ENCODE results near the gene CDK17. TPM values are rescaled to one million over a fixed set of nuclear protein-coding genes. Genes with fewer than 3 reads are reported as not detected.
"Not testable (repeated sequence)": the region's sequence is repeated elsewhere in the genome, so short reads cannot be mapped to it uniquely, and the experiment has no call there.

CDK17 gene
- total RNA-seq, 1 donor from 2014 or later, result 224 TPM

- DNase-seq (ENCODE audit: low read depth, low spot score), result no peak
These were observed 77.5 kb downstream of the CDK17 start for GRCh38 chr12:96322720-96323119.

GRCh38 chr12:96321941-96322340, 78.3 kb downstream of the CDK17 start:
- no peak for DNase-seq (ENCODE audit: low read depth, low spot score)

GRCh38 chr12:96317801-96318200, 82.4 kb downstream of the CDK17 start:
- DNase-seq (ENCODE audit: low read depth, low spot score), result not testable (repeated sequence)

GRCh38 chr12:96315741-96316481, 84.3 kb downstream of the CDK17 start:
- DNase-seq (ENCODE audit: low read depth, low spot score), result not testable (repeated sequence)

GRCh38 chr12:96314723-96315122, 85.5 kb downstream of the CDK17 start:
- no peak for DNase-seq (ENCODE audit: low read depth, low spot score)

GRCh38 chr12:96313606-96314005, 86.6 kb downstream of the CDK17 start:
- no peak for DNase-seq (ENCODE audit: low read depth, low spot score)

- DNase-seq (ENCODE audit: low read depth, low spot score), result no peak
These were observed 89.0 kb downstream of the CDK17 start for GRCh38 chr12:96311191-96311590.

GRCh38 chr12:96310067-96310466, 90.2 kb downstream of the CDK17 start:
- DNase-seq (ENCODE audit: low read depth, low spot score), result no peak

GRCh38 chr12:96308881-96309280, 91.4 kb downstream of the CDK17 start:
- DNase-seq (ENCODE audit: low read depth, low spot score), result no peak

GRCh38 chr12:96305665-96306064, 94.6 kb downstream of the CDK17 start:
- no peak for DNase-seq (ENCODE audit: low read depth, low spot score)

- no peak for DNase-seq (ENCODE audit: low read depth, low spot score)
These were observed 96.6 kb downstream of the CDK17 start for GRCh38 chr12:96303653-96304052.

- DNase-seq (ENCODE audit: low read depth, low spot score), result no peak
These were observed 97.4 kb downstream of the CDK17 start for GRCh38 chr12:96302687-96303310.

GRCh38 chr12:96301732-96302131, 98.5 kb downstream of the CDK17 start:
- DNase-seq (ENCODE audit: low read depth, low spot score), result no peak

- DNase-seq (ENCODE audit: low read depth, low spot score), result no peak
These were observed 100.2 kb downstream of the CDK17 start for GRCh38 chr12:96300064-96300463.

GRCh38 chr12:96297504-96297903, 102.7 kb downstream of the CDK17 start:
- no peak for DNase-seq (ENCODE audit: low read depth, low spot score)

GRCh38 chr12:96295532-96296160, 104.6 kb downstream of the CDK17 start:
- no peak for DNase-seq (ENCODE audit: low read depth, low spot score)

- no peak for DNase-seq (ENCODE audit: low read depth, low spot score)
These were observed 105.4 kb downstream of the CDK17 start for GRCh38 chr12:96294831-96295230.

GRCh38 chr12:96293093-96293492, 107.1 kb downstream of the CDK17 start:
- DNase-seq (ENCODE audit: low read depth, low spot score), result no peak

GRCh38 chr12:96289067-96289466, 111.2 kb downstream of the CDK17 start:
- no peak for DNase-seq (ENCODE audit: low read depth, low spot score)

- no peak for DNase-seq (ENCODE audit: low read depth, low spot score)
These were observed 115.1 kb downstream of the CDK17 start for GRCh38 chr12:96285158-96285557.

- no peak for DNase-seq (ENCODE audit: low read depth, low spot score)
These were observed 125.9 kb downstream of the CDK17 start for GRCh38 chr12:96274331-96274730.

- DNase-seq (ENCODE audit: low read depth, low spot score), result no peak
These were observed 128.6 kb downstream of the CDK17 start for GRCh38 chr12:96271469-96272199.
